ENCODE measurements around the gene PIF1.

Gene PIF1, protein sequence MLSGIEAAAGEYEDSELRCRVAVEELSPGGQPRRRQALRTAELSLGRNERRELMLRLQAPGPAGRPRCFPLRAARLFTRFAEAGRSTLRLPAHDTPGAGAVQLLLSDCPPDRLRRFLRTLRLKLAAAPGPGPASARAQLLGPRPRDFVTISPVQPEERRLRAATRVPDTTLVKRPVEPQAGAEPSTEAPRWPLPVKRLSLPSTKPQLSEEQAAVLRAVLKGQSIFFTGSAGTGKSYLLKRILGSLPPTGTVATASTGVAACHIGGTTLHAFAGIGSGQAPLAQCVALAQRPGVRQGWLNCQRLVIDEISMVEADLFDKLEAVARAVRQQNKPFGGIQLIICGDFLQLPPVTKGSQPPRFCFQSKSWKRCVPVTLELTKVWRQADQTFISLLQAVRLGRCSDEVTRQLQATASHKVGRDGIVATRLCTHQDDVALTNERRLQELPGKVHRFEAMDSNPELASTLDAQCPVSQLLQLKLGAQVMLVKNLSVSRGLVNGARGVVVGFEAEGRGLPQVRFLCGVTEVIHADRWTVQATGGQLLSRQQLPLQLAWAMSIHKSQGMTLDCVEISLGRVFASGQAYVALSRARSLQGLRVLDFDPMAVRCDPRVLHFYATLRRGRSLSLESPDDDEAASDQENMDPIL

DNA sequence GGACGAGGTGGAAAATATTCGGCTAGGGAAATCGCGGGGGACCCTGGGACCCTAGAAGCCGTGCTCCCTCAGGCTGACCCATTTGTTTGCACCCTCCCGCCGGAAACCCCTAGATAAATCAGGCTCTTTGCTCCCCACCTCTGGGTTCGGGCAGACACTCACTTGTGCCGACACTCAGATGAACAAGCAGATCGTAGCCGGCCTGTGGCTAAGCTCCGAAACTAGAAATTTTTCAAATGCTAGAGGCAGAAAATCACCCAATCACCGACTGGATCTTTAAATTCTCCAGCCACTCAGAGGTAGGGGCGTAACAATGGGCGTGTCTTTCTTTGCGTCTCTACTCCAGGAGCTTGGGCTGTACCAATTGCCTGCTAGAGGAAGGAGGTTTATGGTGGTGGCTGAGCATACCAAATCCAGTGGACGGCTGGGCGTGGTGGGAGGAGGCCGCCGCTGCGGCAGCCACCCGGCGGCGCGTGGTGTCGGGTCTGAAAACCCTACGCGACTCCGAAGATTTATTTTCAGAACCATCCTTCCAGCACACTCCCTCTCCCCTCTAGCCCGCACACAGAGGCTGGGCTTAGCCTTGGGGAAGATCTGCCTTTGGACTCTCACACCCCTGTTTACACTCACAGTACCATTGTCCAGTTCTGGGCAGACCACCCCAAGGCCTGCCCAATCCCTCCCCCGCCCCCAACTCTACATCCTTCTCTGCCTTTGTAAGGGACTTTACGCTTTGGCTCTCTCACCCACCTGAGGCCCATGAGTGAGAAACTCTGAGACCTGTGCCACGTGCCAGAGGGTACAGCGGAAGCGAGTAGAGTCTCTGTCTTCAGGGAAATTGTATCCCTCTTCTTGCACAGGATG lies at the start of gene PIF1:
Gene PIF1, minus strand, starts transcription at position 217 of the 864 bp plus-strand sequence. CDS start 1,312 bp downstream, outside the sequence.
- DNase-seq (ENCODE audit: low read depth): peak; percentile 85

DNA sequence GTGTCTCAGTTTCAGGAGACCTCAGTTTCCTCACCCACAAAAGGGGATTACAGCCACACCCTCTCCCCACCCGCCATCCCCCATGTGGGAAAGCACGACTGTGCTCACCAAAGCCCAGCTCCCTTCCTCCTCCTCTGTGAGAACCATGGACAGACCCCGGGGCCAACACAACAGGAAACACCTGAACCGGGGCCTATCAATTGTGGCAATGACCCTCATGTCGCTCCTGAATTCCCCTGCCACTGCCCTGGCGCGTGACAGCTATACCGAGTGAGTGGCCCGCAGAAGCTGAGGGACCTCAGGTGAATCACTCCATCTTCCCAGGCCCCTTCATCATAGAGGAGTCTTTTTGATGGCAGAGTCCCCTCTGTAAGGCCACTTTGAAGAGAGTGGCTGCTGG lies 44.9 kb upstream of the PIF1 start:
- no peak for DNase-seq (ENCODE audit: low read depth)

DNA sequence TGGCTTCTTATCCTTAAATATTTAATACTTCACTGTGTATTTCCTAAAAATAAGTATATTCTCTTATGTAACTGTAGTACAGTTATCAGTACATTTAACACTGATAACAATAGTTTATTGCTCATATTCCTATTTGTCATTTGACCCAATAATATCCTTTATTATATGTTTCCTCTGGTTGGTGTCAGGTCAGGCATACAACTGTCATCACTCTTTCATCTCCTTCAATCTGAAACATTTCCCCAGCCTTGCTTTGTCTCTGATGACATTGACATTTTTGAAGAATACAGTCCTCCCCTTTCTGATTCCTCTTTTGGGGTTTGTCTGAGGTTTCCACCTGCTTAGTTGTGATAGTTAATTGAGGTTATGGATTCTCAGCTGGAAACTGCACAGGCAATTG lies 44.1 kb upstream of the PIF1 start:
- DNase-seq (ENCODE audit: low read depth): no peak

DNA sequence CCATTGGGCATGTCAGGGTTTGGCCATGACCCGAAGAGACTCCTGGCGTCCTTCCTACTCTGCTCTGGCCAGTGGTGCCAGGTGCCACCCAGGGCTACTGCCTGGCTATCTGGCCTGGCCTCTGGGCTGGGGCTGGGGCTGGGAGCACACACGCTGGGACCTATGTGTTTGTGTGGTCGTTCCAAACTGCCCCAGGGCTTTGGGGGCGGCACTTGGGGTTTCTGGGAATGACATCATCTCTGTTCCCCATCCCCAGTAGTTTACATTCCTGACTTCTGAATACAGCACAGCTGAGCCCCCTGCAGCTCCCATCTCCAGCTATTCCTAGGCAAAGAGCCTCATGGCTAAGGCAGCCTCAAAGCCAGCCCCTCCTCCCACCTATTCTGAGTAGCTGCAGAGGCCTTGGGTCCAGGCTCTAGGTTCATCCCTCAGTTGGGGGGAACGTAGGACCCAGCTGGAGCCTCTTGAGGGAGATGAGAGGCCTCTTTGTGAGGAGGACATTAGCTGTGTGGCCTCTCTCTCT lies 40.6 kb upstream of the PIF1 start:
- DNase-seq (ENCODE audit: low read depth): no peak

DNA sequence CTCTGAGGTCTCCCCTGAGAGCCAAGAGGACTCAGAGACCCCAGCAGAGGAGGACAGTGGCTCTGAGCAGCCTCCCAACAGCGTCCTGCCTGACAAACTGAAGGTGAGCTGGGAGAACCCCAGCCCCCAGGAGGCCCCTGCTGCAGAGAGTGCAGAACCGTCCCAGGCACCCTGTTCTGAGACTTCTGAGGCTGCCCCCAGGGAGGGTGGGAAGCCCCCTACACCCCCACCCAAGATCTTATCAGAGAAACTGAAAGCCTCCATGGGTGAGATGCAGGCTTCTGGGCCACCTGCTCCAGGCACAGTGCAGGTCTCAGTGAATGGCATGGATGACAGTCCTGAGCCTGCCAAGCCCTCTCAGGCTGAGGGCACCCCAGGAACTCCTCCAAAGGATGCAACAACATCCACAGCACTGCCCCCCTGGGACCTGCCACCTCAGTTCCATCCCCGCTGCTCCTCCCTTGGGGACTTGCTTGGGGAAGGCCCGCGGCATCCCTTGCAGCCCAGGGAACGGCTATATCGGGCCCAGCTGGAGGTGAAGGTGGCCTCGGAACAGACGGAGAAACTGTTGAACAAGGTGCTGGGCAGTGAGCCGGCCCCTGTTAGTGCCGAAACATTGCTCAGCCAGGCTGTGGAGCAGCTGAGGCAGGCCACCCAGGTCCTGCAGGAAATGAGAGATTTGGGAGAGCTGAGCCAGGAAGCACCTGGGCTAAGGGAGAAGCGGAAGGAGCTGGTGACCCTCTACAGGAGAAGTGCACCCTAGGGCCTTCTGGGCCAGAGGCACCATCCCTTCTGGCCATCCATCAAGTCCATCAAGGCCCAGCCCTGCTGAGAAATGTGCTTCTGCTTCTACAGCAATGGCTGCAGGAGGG lies 39.9 kb upstream of the PIF1 start:
- DNase-seq (ENCODE audit: low read depth): no peak

DNA sequence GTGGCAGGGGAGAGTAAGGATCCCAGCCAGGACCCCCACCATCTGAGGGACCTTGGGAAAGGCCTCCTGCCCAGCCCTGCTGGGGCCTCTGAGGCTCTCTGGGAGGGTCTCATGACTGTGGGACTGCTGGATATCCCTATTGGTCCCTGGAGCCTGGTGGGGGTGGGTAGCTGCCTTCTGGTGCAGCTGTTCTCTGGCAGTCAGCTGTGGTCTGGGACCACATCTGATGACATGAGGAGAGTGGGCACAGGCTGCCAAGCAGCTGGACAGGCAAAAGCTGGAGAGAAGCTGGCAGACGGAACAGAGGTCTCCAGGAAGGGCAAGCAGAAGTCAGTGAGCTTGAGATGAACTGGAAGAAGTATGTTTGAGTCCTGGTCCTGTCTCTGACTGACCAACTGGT lies 38.6 kb upstream of the PIF1 start:
- DNase-seq (ENCODE audit: low read depth): no peak

DNA sequence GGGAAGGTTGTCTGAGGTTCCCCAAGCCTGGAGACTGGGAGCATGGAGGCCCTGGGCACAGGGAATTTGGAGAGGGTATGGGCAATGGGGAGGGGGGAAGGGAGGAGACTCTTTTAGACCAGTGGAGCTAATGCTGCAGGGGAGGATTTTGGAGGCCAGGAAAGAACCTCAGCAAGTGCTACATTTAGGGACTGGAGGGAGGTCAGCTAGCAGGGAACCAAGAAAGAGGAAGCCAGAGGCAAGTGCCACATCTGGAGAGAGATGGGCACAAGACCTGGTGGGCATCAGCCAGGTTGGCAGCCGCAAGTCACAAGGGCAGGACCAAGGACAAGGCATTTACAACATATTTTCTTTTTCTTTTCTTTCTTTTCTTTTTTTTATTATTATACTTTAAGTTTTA lies 37.0 kb upstream of the PIF1 start:
- DNase-seq (ENCODE audit: low read depth): no peak

DNA sequence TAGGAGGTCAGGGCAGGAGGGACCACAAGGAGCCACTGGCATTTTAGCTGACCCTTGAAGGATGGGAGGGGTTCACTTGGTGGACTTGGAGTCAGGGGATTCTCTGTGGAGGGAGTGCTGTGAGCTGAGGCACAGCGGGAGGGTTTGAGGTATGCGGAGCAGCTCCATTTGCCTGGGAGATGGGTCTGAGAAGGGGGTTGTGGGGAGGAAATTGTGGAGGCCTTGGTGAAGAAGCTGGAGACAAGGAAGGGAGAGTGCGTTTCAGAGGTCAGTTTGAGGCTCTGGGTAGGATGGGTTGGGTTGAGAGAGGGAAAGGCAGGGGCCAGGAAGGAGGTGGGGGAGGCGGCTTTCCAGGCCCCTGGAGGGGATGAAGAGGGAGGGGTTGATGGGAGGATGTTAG lies 36.5 kb upstream of the PIF1 start:
- DNase-seq (ENCODE audit: low read depth): no peak

DNA sequence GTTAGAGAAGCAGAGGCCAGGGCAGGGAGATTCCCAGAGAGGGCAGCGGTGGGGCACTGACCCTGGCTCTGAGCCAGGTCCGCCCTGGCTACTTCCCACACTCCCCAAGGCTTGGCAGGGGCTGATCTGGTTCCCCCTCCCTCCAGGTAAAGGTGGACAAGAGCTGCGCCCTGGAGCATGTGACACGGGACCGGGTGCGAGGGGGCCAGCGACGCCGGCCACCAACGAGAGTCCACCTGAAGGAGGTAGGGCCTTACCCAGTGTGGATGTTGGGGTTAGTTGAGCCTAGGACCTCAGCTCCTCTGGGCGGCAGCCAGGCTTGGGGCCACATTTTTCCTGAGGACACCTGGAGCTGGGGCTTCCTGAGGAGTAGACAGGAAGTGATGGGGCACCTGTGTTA lies 35.9 kb upstream of the PIF1 start:
- no peak for DNase-seq (ENCODE audit: low read depth)

DNA sequence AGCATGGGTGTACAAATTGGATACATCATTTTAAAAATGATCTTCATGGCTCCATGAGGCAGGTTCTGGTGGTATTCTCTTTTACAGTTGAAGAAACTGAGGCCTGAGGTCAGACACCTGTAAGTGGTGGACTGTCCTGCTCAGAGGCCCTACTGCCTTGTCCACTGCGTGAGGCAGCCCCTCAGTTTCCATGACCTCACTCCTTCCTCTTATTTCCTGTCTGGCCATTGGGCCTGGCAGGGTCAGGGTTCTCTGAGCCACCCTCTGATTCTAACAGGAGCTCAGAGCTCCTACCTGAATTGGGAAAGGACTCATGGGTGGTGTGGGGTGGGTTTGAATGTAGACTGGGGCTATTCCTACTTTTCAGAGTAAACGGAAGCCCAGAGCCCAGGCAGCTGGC lies 33.8 kb upstream of the PIF1 start:
- DNase-seq (ENCODE audit: low read depth): no peak

DNA sequence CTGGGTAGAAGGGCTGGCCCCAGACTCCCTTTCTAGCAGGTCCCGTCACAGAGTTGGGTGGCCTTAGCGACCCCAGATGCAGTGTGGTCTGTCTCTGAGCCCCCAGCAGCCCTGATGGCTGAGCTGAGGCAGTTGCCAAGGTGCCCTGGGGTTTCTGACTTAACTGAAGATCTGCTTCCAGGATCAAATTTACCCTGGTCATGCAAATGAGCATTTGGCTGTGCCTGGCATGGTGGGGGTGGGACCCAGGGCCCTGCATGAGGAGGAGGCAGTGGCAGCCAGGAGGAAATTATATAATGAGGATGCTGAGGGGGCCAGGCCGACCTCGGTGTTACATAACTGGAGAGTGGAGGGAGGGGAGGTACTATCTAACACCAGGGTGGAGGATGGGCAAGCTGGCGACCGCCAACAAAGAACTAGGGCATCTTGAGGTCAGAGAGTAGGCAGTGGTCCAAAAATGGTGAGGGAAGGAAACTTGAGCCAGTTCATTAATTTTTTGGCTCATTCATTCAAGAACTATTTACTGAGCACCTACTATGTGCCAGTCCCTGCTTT lies 32.7 kb upstream of the PIF1 start:
- DNase-seq (ENCODE audit: low read depth): no peak

DNA sequence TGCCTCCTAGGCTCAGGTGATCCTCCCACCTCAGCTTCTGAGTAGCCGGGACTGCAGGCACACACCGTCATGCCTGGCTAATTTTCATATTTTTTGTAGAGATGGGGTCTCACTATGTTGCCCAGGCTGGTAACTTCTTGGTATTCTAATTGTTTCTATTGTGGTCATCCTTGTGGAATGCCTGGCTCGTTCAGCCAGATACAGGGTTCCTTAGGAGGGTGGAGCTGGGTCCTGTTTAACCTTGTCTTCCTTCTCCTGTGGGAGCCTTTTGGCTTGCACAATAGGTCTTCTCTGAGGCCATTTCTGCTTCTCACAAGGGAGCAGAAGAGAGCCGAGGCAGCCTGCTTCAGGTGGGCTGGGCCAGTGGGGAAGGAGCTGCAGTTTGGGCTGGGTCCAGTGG lies 32.0 kb upstream of the PIF1 start:
- no peak for DNase-seq (ENCODE audit: low read depth)

DNA sequence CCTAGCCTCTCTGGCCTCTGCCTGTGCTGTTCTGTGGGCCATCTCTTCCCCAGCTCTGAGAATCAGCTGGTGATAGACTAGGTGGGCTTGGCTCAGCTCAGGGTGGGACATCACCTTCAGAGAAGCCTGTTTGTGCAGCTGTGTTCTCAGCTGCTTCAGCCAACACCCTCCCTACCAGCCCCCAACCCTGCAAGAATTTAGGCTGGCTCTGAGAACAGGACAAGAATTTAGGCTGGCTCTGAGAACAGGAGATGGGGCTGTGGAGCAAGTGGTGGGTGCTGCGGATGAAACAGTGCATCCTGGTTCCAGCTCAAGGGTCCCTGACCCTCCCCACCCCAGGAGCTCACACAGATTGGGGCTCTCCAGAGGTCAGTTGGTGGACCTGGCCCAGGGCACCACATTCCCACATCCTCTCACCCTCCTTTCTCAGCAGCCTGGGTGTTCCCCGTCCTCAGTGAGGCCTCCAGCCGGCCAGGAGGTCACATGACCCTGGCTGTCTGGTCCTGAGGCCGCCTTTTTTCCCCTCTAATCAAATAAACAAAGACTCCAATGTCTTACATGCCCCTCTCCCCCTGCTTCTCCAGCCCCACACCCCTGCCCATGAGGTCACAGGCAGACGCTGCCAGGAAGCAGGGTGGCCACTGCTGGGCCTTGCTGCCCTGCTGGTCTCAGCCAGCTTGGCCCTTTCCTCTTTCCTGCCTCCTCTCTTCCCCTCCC lies 31.1 kb upstream of the PIF1 start:
- no peak for DNase-seq (ENCODE audit: low read depth)

DNA sequence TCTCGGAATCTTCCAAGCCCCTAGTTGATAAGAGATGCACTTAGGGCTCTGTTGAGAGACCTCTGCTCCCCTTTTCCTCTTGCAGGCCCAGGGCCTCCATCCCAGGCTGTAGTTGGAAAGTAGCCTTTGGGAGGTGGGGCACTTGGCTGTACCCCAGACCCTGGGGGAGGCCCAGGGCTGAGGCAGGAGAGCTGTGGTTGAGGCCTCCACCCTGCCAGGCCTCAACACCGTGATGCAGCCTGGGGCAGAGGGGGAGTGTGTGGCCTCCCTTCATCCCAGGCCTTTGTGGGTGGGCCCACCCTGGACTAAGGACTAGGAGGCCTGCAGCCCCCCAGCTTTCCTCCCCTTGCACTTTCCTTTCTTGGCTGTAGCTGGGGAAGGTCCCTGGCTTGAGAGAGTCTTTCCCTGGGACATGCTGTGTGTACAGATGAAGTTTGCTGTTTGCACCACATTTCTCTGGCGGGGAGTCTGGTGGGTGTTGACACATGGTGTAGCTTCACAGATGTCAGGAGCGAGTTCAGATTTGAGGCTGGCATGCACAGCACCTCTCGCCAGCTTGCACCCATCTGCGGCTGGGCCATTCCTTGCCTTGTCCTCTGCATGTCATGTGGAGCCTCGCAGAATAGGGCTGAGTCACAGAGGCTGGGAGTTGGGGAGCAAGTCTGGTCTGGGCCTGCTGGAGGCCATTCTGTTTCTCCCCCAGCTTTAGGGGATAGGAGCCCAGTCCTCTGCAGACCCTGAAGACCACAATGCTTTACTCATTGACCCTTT lies 29.9 kb upstream of the PIF1 start:
- DNase-seq (ENCODE audit: low read depth): no peak

DNA sequence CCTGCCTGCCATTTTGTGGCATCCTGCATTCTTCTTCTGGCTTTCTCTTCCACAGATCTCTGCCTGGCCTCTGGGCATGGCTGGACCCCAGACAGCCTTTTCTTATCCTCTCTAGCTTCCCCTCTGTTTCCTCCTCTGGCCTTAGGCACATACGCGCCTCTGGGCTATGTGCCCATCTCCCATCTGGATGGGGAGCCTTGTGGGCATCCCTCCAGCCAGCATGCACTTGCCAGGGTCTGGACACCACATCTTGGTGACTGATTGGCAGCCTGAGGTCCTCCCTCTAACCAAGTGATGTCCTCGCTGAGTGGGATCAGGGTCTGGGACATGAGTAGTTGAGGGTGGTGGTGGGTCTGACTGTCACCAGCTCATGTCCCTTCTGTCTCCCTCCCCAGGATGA lies 29.1 kb upstream of the PIF1 start:
- DNase-seq (ENCODE audit: low read depth): no peak

DNA sequence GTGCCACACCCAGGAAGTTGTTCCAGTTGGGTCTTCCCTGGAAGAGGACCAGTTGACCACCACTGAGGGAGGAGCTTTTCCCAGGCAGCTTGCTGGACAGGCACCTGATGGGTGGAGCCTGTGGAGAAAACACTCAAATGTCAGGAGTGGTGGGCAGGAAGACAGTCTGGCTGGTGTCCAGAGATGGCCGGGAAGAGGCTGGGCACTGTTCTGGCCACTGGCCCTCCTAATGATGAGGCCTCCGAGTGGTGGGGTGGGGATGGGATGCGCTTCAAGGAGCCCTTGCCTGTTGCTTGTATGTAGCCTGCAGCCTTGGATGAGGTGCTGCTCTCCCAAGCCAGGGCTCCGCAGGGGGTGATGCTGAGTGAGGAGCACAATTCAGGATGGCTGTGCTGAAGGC lies 28.6 kb upstream of the PIF1 start:
- no peak for DNase-seq (ENCODE audit: low read depth)

DNA sequence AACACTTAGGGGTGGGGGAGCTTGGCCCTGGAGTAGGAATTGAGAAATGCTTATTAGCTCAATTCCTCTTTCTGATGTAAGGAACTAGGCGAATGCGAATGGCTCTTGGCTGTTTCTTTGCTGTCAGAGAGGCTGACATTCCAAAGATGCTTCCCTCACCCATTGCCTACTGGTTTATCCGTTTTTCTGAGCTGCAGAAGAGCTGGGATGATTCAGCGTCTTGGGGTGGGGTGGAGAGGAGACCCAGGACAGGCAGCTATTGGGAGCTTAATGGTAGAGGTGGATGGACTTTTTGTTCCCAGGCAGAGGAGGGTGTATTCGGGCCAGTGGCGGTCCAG lies 26.0 kb upstream of the PIF1 start:
- DNase-seq (ENCODE audit: low read depth): no peak

DNA sequence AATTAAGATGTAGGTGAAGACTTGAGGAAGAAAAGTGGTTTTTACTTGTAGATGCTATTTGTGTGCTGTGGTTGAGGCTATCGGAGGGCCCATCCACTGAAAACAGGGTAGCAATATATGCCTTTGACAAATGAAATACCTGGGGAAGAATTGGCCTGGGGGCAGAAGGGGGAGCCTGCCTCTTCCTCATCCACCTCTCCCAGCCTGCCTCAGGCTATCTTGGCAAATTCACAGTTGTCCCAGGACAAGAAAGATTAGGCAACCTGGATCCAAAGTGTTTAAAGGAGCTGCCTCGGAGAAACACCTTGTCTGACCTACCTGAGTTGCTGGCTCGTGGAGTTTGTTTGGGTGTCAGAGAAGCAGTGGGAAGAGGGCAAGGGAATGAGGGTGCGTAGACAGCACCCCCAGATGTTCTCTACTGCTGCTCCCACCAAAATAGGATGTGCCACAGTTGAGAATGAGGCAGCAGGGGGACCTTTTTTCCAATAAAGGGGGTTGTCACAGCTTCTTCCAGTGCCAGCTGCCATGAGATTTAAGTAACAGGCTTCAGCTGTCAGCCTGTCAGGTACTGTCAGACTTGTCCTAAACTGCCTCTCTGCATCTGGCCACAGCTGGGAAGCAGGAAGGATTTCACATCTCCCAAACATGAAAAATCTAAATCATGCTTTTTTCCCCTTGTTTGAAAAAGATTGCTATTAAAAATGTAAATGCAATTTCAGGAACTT lies 25.5 kb upstream of the PIF1 start:
- no peak for DNase-seq (ENCODE audit: low read depth)

Data from activated T-cell treated with anti-CD3 and anti-CD28 coated beads for 24 hours (primary cell).